22Rv1 (cell line): ENCODE results near the gene PURA.
A peak's percentile ranks its signal among the peaks of the same experiment; 100 is the strongest.

Experiments
- H3K27ac ChIP-seq: fragments of 450-650 bp; 2 replicates; pipeline ENCODE4 v1.5.1; 2017
- CTCF ChIP-seq: fragments of 450-650 bp; IDR thresholded peaks from 2 replicates; pipeline ENCODE4 v1.5.1; 2017; ENCODE audit warnings: mild to moderate bottlenecking
- ZFX ChIP-seq: fragments of 450-650 bp; IDR thresholded peaks from 2 replicates; pipeline ENCODE4 v1.6.1; 2017; ENCODE audit warnings: antibody characterized with exemption, borderline replicate concordance

PURA gene

GRCh38 chr5:140146523-140146842, 32.6 kb downstream of the PURA start:
- TF ChIP-seq CTCF (no peak), ZFX (no peak)
- H3K27ac ChIP-seq = no peak overlapping the region

GRCh38 chr5:140147460-140147859, 33.6 kb downstream of the PURA start:
- no peak overlapping the region for H3K27ac ChIP-seq
- no peak for TF ChIP-seq CTCF
- TF ChIP-seq ZFX = no peak

- no peak overlapping the region for H3K27ac ChIP-seq
- TF ChIP-seq CTCF (peak; percentile 36; the same call in 1 of the 2 replicates), ZFX (no peak)
Measured at GRCh38 chr5:140148508-140148907, 34.6 kb downstream of the PURA start.

- TF ChIP-seq ZFX (no peak), CTCF (no peak)
- H3K27ac ChIP-seq = no peak overlapping the region
Measured at GRCh38 chr5:140150201-140150600, 36.3 kb downstream of the PURA start.

GRCh38 chr5:140151144-140152021, 37.5 kb downstream of the PURA start:
- no peak overlapping the region for H3K27ac ChIP-seq
- TF ChIP-seq CTCF (no peak), ZFX (no peak)

- no peak for TF ChIP-seq ZFX
- no peak for TF ChIP-seq CTCF
- no peak overlapping the region for H3K27ac ChIP-seq
Measured at GRCh38 chr5:140152022-140152999, 38.4 kb downstream of the PURA start.

- no peak overlapping the region for H3K27ac ChIP-seq
- no peak for TF ChIP-seq CTCF
- TF ChIP-seq ZFX = no peak
Measured at GRCh38 chr5:140153255-140153654, 39.3 kb downstream of the PURA start.
